Ureter (tissue), 1 donor: ENCODE data around the gene ZFP36L1. TPM values are rescaled to one million over a fixed set of nuclear protein-coding genes. Genes with fewer than 3 reads are reported as not detected.

Experiments used
- DNase-seq: peaks from one replicate; pipeline ENCODE4 v3.0.0-alpha.2; 2020; ENCODE audit warnings: low spot score
- total RNA-seq: library from RNA; stranded (reverse); gene quantifications from one replicate; pipeline ENCODE4 v1.2.4, GENCODE V29; 2023
- donor health status: DM: yes; HTN: yes; CAD: no.

Gene ZFP36L1
- total RNA-seq, 1 donor from 2014 or later: 393 TPM

GRCh38 chr14:68762953-68763764 lies 29.7 kb downstream of the ZFP36L1 start:
- DNase-seq: peak; percentile 76

GRCh38 chr14:68761391-68761790 lies 31.5 kb downstream of the ZFP36L1 start:
- no peak for DNase-seq

GRCh38 chr14:68760761-68761160 lies 32.1 kb downstream of the ZFP36L1 start:
- no peak for DNase-seq

- DNase-seq: no peak
These were observed 32.9 kb downstream of the ZFP36L1 start for GRCh38 chr14:68759937-68760336.

GRCh38 chr14:68759017-68759560 lies 33.8 kb downstream of the ZFP36L1 start:
- no peak for DNase-seq

- DNase-seq: no peak
These were observed 34.6 kb downstream of the ZFP36L1 start for GRCh38 chr14:68758301-68758700.

- no peak for DNase-seq
These were observed 35.2 kb downstream of the ZFP36L1 start for GRCh38 chr14:68757618-68758081.

- no peak for DNase-seq
These were observed 36.1 kb downstream of the ZFP36L1 start for GRCh38 chr14:68756734-68757133.

GRCh38 chr14:68756000-68756481 lies 36.8 kb downstream of the ZFP36L1 start:
- DNase-seq: no peak

- no peak for DNase-seq
These were observed 37.9 kb downstream of the ZFP36L1 start for GRCh38 chr14:68755016-68755353.

- DNase-seq: no peak
These were observed 39.2 kb downstream of the ZFP36L1 start for GRCh38 chr14:68753690-68754089.

GRCh38 chr14:68752271-68753006 lies 40.4 kb downstream of the ZFP36L1 start:
- no peak for DNase-seq

GRCh38 chr14:68749487-68750475 lies 43.1 kb downstream of the ZFP36L1 start:
- DNase-seq: no peak

- no peak for DNase-seq
These were observed 44.2 kb downstream of the ZFP36L1 start for GRCh38 chr14:68748691-68749090.

GRCh38 chr14:68748260-68748659 lies 44.6 kb downstream of the ZFP36L1 start:
- no peak for DNase-seq

GRCh38 chr14:68747393-68747792 lies 45.5 kb downstream of the ZFP36L1 start:
- DNase-seq: no peak

- no peak for DNase-seq
These were observed 48.3 kb downstream of the ZFP36L1 start for GRCh38 chr14:68744613-68745012.

GRCh38 chr14:68741839-68742470 lies 50.9 kb downstream of the ZFP36L1 start:
- no peak for DNase-seq

- no peak for DNase-seq
These were observed 51.4 kb downstream of the ZFP36L1 start for GRCh38 chr14:68741477-68741791.

GRCh38 chr14:68740788-68741476 lies 51.9 kb downstream of the ZFP36L1 start:
- no peak for DNase-seq
